NCI-H526 treated with DMSO at 0.1 percent for 48 hours (cell line): ENCODE data around the gene MPV17.
"Not testable (repeated sequence)": the region's sequence is repeated elsewhere in the genome, so short reads cannot be mapped to it uniquely, and the experiment has no call there.

Experiments used
- DNase-seq: peaks from one replicate; lab custom pipeline; 2025; lab: John Stamatoyannopoulos, UW

MPV17 gene, protein sequence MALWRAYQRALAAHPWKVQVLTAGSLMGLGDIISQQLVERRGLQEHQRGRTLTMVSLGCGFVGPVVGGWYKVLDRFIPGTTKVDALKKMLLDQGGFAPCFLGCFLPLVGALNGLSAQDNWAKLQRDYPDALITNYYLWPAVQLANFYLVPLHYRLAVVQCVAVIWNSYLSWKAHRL

DNA sequence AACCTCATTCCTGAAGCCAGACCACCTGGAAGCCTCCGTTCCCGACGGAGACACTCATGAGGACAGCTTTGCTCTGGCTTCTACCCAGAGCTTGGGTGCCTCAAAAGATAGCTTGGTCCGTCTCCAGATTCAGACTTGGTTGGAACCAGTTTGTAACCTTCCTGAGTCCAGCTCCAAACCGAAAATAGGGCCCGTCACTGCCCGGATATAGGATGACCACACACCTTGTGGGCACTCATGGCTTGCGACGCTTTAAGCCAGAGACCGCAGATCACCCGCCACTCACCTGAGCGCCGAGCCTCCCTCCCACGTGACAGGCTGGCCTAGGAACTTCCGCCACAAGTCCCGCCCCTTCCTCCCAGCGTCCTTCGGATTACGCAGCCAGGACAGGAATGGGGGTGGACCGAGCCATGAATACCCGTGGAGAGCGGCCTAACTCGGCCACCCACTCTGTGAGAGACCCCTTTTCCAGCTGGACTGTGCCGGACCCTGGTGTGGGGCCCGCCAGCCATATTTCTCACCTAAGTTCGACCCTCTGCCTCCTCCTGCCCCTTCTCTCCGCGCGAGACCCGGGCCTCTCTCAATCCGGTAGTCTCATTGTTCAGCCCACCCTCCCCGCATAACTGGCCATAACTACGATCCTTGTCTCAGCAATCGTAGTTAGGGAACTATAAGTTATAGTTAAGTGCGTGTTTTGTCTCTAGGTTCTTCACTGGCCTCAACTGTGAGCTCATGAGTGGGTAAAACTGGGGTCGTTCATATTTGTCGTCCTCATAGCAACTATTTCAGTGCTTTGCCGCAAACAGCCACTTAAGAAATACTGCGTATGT is at the start of gene MPV17:
Gene MPV17, minus strand, starts transcription at position 332 of the 830 bp plus-strand sequence. CDS start 580 bp downstream, outside the sequence.
- peak; percentile 72 for DNase-seq

DNA sequence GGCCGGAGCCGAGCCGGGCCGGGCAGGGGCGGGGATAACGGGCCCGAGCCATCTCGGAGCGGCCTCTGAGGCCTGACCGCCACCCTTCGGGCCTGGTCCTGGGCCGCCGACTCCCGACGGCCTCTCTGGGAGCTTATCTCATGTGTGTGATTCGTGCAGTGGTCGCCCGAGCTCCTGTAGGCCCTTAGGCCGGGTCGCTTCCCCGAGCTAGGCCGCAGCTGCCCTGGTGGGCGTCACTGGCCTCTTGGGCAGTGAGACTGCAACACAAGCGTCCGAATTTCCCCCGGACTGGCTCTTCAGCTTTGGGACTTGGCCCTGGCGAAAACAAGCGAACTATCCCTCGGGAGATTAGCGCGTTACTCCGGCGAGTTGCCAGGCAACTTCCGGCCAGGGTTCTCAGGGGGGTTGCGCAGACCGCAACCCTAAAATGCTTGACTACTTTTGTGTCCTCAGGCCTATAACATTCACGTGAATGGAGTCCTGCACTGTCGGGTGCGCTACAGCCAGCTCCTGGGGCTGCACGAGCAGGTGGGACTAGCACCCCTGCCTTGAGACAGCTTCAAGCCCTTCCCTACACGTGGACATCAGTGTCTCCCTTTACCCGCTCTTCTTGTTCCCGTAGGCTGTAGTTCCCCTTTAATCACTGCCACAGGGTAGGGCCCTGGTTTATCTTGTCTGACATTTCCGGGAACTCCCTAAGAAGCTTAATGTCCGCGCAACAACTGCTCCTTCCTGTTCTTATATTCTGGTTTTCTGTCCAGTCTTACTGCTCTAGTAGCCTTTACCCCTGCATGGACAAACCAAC is 48.1 kb upstream of the MPV17 start:
- no peak for DNase-seq

DNA sequence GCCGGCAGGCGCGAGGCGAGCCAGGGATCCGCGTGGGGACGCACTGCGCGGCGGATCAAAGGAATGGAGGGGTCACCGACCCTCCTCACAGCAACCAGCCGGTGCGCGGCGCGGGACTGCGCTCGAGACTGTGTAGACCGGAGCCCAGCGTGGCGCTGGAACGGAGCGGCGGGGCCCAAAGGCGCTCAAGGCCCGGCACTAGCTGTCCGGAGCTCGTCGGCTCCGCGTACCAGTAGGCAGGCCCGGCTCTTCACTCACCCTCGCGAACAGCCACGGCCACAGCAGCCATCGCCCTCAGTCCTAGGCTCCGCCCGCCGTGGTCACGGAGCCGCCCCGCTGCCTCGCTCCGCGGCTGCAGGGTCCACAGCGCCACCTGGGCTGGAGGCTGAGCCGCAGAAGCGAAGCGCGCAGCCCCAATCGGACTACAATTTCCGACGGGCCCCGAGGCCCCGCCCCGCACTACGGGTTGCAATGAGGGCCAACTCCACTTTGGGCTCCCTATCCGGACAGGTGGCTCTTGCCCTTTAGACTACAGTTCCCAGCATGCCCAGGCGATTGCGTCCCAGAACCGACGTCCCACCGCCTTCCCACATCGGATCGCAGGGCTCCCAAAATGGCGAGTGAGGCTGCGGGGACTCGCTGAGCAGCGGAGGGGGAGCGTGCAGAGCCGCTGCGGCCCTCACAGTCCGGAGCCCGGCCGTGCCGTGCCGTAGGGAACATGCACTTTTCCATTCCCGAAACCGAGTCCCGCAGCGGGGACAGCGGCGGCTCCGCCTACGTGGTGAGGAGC is 47.3 kb upstream of the MPV17 start, which contains the start of the genes EIF2B4 and SNX17:
Gene EIF2B4, minus strand, starts transcription at position 313 of the 790 bp plus-strand sequence. Its CDS starts 24 bp downstream, at position 289.
Gene SNX17, plus strand, starts transcription at position 591 of the 790 bp plus-strand sequence. Its CDS starts 128 bp downstream, at position 719.
- peak; percentile 98 for DNase-seq

DNA sequence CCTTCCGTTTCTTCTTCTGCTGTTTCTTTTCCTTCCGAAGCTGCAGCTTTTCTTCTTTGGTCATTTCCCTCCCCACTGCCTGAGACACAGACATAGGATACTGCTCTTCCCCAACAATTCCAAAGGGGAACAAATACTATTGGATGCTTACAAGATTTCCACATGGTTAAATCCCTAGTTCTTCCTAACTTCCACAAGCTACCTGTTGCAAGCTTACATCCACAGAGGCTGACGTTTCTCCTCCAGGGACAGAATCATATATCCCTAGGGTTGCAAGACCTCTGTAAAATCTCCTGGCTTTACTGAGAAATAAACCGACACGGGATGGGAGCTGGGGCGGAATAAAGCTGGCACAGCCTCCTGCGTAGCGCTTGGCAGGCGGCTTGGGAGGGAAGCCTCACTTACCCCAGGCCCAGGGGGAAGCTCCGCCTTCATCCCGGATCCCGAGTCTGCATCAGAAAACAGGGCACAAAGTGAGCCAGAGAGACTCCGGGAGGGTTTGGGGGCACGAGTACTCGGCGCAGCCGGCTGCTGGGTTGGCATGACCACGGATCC is 46.7 kb upstream of the MPV17 start:
- DNase-seq: no peak

DNA sequence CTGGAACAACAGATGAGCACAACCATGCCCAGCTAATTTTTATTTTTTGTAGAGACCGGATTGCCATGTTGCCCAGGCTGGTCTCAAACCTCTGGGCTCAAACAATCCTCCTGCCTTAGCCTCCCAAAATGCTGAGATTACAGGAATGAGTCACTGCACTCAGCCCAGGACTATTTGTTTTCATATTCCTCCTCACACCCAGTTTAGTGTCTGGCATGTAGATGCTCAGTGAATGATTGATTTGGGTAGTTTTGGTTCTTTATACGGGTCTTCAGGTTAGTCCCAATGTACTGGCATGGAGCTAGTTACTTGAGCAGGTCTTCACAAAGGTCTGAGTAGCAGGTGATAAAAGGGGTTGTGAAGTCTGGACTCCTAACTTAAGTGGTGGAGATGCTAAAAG is 41.0 kb upstream of the MPV17 start:
- DNase-seq: no peak

DNA sequence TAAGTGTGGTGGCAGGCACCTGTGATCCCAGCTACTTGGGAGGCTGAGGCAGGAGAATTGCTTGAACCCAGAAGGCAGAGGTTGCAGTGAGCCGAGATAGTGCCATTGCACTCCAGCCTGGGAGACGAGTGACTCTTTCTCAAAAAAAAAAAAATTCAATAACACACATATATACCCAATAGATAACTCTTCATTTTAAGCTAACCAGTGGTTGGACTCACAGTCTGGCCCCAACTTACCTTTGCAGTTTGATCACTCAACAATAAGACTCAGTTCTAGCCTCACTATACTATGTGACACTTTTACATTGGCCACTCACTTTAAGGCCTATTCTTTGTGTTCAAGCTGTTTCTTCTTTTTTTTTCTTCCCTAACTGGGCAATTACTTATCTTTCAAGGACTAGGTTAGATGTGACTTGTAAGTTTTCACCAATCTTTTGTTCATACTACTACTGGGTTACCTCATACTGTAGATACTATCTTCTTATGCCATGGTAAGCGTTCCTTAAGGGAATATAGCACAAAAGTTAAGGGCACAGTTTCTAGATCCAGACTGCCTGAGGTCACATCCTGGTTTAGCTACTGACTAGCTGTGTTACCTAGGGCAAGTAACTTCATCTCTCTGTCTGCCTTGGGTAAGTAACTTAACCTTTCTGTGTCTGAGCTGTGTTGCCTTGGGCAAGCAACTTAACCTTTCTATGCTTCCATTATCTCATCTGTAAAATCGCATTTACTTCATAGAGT is 40.0 kb upstream of the MPV17 start:
- DNase-seq: no peak

DNA sequence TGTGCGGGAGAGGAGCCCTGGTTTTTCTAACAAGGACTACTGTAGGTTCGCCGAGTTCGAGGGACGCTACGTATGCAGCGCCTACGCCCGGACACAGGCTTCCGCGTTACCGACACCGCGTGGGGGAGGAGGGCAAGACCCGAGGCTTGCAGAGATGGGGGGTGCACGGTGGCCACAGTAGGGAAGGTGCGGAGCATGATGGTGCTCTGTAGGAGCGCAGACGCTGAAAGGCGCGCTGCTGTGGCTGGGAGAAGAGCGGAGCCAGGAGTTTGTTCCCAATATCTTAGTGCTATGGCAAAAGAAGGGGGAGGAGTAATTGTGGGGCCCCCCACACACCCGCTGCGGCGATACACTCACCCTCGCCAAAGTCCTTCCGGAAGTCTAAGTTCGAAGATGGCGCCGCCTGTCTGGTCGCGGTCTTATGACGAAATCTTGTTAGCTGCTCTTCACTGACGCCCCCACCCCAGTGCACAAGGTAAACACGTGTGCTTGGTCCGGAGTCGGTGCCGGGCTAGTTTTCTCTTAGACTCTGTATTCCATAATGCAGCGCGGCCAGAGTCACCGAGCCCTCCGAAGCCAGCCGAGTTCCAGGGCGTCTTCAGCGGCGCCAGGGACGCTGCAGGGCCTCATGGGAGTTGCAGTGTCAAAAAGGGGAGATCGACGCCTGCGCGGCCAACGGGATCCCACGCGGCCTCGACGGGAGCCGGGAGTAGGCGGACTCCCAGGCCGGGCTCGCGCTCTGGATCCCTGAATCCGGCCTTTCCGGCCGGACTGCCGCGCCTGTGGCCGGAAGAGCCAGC is 33.7 kb upstream of the MPV17 start, which contains the start of gene GTF3C2:
Gene GTF3C2, minus strand, starts transcription at position 383 of the 800 bp plus-strand sequence. CDS start 13,210 bp downstream, outside the sequence.
- peak; percentile 95 for DNase-seq

DNA sequence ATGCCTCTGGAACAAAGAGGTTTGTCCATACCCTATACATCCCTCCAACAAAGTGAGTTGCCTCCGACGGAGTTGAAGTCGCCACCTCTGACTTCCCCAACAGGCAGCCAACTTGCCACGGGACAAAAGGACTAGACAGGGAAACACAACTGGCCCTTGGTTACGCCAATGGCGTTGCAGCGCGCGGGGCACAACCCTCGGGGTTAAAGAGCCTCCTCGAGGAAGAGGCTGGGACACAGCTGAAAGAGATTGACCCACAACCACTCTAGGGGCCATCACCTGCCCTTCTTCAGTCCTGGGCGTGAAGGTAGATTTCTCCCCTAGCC is 33.1 kb upstream of the MPV17 start:
- no peak for DNase-seq

DNA sequence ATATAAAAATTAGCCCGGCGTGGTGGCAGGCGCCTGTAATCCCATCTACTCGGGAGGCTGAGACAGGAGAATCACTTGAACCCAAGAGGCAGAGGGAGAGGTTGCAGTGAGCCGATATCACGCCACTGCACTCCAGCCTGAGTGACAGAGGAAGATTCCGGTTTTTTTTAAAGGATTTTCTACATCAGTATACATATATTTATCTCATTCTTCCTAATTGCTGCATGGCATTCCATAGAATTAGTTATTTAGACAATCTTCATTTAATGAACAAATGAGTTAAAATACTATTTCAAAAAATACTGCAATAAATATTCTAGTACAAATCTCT is 31.7 kb upstream of the MPV17 start:
- no peak for DNase-seq

DNA sequence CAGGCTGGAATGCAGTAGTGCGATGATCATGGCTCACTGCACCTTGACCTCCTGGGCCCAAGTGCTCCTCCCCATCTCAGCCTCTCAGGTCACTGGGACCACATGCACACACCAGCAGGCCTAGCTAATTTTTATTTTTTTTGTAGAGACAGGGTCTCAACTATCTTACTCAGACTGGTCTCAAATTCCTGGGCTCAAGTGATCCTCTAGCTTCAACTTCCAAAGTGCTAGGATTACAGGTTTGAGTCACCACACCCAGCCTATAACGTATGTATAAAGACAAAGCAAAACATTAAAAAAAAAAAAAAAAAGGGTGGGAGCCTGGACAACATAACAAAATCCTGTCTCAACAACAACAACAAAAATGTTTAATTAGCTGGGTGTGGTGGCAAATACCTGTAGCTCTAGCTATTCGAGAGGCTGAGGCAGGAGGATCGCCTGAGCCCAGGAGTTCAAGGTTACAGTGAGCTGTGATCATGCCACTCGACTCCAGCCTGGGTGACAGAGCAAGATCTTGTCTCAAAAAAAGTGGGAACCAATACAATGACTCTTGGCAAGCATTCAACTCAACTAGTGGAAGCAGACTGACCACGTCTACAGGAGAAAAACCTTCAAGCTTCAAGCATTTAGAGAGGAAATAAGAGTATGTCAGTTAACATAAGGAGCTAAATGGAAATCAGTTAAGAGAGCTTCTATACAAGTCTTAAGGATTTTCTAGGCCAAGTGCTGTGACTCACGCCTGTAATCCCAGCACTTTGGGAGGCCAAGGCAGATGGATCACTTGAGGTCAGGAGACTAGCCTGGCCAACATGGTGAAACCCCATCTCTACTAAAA is 31.1 kb upstream of the MPV17 start:
- DNase-seq: no peak

DNA sequence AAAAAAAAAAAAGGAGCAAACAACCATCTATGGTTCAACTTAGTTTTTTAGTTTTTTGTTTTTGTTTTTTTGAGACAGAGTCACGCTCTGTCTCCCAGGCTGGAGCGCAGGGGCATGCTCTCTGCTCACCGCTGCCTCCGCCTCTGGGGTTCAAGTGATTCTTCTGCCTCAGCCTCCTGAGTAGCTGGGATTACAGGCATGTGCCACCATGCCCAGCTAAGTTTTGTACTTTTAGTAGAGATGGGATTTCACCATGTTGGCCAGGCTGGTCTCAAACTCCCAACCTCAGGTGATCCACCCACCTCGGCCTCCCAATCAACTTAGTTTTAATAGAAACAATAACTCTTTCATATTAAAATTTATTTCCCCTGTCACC is 30.5 kb upstream of the MPV17 start:
- not testable (repeated sequence) for DNase-seq

DNA sequence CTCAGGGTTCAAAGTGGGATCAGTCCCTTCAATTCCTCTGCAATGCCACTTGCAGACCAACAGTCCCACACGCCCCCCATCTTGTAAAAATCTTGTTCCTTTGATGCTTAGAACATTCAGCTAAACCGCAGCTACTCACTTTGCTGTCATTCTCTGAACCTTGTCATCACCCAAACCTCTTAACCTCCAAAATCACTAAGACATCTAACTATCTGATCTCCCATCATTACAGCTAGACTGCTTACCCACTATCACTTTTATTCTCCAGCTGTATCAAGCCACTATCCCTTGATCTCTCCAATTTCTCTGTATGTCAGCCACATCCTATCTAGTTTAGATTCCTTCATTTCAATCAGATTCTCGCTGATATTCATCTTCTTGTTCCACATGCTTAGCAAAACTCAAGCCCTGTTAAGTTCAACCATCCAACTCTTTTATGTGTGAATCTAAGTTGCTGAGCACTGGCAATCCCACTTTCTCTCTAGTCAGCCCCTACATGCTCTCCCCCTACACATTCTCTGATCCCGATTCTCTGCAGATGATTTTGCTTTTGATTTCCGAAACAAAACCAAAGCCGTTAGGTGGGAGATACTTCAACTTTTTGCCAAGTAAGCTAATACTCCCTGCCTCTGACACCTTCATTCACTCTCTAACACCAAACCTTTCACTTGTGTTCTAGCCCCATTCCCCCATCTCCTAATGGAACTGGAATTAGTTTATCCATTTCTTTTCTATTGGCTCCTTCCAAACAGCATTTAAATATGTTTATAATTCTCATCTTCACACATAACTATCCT is 29.1 kb upstream of the MPV17 start:
- no peak for DNase-seq

DNA sequence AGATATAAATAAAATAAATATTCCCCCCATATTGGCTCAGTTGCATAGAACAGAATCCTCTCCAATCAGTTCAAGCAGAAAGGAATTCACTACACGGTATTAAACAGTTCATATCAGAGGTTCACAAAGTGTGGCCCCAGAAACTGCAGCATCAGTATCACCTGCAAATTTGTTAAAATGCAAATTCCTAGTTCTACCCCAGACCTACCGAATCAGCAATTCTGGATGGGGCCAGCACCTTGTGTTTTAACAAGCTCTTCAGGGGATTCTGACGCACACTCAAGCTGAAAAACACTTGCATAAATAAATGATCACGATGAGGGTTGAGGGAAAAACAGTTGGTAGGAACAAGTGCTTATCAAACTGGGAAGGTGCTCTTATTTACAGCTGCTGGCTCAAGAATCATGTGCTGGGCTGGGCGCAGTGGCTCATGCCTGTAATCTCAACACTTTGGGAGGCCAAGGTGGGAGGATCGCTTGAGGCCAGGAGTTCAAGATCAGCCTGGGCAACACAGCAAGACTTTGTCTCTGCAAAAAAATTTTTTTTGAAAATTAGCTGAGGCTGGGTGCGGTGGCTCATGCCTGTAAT is 27.3 kb upstream of the MPV17 start:
- DNase-seq: no peak

DNA sequence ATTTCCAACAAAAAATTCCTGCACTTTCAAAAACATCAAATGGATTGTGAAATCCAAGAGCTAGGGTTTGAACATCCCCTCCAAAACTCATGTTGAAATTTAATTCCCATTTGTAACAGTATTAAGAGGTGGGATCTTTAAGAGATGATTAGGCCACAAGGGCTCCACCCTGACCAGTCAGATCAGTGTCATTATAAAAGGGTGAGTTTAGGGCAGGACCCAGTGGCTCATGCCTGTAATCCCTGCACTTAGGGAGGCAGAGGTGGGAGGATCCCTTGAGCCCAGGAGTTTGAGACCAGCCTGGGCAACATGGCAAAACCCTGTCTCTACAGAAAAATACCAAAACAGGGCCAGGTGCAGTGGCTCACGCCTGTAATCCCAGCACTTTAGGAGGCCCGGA is 24.7 kb upstream of the MPV17 start:
- no peak for DNase-seq

DNA sequence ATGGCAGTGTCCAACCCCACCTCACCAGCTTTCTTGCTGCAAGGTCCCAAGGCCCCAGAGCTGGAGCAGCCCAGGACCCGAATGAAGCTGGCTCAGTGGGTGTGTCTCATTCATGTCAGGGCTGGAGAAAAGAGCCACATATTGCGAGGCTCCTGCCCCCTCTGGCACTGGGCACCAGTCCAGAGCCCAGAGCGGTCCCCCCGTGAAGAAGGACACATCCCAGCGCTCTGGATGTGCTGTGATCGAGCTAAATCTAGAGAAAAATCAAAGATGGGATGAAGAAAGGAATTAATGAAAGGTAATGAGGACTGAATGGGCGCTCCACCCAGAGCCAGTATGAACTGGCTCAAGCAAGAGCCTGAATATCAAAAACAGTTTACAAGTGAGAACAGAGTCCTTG is 13.3 kb upstream of the MPV17 start:
- no peak for DNase-seq

DNA sequence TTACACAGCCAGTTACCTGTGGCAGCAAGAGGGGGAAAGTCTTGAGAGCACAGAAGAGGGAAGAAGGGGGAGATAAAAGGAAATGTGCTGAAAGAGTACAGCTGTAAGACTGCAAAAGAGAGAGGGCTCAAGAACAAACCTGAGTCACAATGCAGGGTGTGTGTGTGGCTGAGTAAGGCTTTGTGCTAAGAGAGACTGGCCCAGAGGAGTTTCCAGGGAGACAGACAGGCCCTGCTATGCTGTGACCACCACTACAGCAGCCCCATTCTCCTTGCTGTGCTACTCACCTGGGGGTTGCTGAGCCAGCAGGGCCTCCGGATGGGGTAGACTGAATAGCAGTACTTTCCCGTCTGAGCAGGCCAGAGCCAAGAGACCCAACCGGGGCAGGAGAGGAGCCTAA is 12.4 kb upstream of the MPV17 start:
- no peak for DNase-seq

DNA sequence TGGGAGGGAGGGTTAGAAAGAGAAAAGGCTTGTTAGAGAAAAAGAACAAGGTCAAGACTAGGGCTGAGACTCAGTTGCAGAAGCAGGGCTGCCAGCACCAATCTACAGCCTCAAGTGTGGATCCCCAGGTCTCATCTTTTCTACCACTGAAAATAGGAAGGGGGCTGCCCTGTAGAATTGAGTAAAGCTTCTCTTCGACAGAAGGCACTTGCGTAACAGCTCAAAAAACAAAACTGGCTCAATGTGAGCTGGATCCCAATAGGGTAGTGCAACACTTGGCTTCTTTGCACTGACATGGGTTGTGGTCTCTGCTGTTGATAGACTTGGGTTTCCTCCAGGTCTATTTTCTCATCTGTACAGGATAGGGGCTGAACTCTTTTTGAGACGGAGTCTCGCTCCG is 1.8 kb upstream of the MPV17 start:
- no peak for DNase-seq
